Measurements from ENCODE around the gene CELSR1. TPM values are rescaled to one million over a fixed set of nuclear protein-coding genes. Genes with fewer than 3 reads are reported as not detected.

The CELSR1 gene
- total RNA-seq, 2 experiments from 2014 or later: 3.7 to 5.2 TPM

DNA sequence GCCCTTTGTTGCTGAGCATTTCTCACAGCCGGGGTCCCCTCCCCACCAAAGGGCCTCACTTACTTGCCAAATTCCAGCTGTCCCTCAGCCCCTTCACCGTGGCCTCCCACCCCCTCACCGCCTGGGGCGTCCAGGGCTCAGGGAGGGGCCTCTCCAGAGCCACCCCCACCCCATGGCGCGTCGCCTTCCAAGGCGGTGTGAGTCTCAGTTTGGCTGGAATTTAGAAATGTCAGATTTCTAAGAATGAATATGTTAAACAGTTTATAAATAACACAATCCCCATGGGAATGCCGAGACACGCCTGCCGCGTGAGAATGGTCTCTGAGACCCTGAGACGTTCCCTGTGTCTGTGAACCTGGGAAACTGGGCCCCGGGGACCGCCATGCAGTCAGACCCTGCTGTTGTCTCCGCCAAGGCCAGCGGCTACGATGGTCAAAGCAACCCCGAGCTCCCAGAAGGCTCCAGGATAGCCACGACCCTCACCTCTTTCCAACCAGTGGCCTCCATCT lies 28.9 kb downstream of the CELSR1 start:
- no peaks in the 10 kb centered on the region for H3K36me3 ChIP-seq (ENCODE audit: insufficient read depth, low read length)
- H3K9me2 ChIP-seq (ENCODE audit: insufficient read depth, low read length): no peaks in the 10 kb centered on the region
- intact Hi-C loops (cut with micrococcal nuclease; ENCODE audit: unreplicated experiment): no loop called here
- H3K4me3 ChIP-seq (ENCODE audit: low read depth, low read length, poor library complexity, severe bottlenecking): no peak overlapping the region
- DNase-seq (ENCODE audit: low spot score): no peak
- POLR2A ChIA-PET: interaction anchor here (0.6 kb wide), 1 partner anchor 15 kb away, joined by 3 read pairs; no protein-coding TSS in a partner anchor
- no peaks in the 10 kb centered on the region for H4K20me1 ChIP-seq (ENCODE audit: insufficient read depth, low read length)
- no peaks in the 10 kb centered on the region for H3K9me3 ChIP-seq (ENCODE audit: low read length)
- TF ChIP-seq EZH2phosphoT487 (IDR thresholded peaks at IDR 0.05; ENCODE audit: borderline replicate concordance, low read depth, low read length): no peak
- TF ChIP-seq, protein P1, sequence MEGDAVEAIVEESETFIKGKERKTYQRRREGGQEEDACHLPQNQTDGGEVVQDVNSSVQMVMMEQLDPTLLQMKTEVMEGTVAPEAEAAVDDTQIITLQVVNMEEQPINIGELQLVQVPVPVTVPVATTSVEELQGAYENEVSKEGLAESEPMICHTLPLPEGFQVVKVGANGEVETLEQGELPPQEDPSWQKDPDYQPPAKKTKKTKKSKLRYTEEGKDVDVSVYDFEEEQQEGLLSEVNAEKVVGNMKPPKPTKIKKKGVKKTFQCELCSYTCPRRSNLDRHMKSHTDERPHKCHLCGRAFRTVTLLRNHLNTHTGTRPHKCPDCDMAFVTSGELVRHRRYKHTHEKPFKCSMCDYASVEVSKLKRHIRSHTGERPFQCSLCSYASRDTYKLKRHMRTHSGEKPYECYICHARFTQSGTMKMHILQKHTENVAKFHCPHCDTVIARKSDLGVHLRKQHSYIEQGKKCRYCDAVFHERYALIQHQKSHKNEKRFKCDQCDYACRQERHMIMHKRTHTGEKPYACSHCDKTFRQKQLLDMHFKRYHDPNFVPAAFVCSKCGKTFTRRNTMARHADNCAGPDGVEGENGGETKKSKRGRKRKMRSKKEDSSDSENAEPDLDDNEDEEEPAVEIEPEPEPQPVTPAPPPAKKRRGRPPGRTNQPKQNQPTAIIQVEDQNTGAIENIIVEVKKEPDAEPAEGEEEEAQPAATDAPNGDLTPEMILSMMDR (conservative IDR thresholded peaks at IDR 0.05; ENCODE audit: low read length): no peak
- no peak overlapping the region for H3K27ac ChIP-seq (ENCODE audit: low read depth, low read length, poor library complexity, severe bottlenecking)
- no peak overlapping the region for H2AFZ ChIP-seq (ENCODE audit: low read length)
- no peak overlapping the region for H3K4me2 ChIP-seq (ENCODE audit: low read length)
- no peaks in the 10 kb centered on the region for H3K79me2 ChIP-seq (ENCODE audit: insufficient read depth, low read depth, low read length)
- CTCF ChIA-PET (ENCODE audit: unreplicated experiment): no interaction called here
- no TSS peak for BruUV-seq (replicated peaks)
- H3K4me1 ChIP-seq (ENCODE audit: insufficient read depth, low read length, poor library complexity, severe bottlenecking): no peaks in the 10 kb centered on the region

DNA sequence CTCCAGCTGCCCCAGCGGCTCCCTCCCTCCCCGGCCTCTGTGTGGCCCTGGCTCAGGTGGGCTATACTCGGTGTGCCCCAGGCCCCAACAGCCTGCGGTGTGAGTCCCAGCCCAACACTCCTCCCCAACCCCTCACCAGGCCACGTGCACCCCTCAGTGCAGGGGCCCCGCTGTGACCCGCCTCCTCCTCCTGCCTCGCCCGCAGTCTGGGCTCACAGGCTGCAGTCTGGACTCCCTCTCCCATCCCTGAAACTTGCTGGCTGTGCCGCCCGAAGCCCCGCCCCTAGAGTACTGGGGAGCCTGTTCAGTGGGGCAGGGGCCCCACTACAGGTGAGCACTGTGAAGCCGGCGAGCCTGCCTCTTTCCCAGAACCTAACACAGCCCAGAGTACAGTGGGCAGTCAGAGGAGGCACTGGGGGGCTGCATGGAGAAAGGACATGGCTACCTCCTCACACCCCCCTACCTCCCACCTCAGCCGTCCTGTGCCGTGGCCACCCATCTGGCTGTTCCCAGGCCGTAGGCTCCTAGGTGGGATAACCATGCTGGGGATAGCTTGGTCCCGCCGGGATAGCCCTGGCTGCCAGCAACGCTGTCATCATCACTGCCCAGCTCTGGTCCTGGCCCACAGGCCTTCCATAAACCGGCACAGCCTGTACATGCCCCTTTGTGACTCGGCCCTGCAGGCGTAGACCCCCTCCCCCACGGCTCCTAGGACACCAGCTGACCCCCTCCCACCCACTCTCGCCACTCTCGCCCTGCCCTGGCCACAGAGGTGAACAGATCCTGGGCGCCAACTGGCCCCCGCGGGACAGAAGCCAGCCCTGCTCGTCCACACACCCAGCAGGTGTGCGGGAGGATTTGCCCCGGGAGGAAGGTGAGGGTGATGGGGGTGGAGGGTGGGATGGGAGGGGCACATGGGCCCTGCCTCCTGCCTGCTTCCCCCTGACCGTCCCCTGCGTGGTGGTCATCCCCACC lies 29.7 kb downstream of the CELSR1 start:
- no TSS peak for BruUV-seq (replicated peaks)
- no peak for DNase-seq (ENCODE audit: low spot score)
- Histone ChIP-seq H3K36me3 (ENCODE audit: insufficient read depth, low read length) (no peaks in the 10 kb centered on the region), H3K4me3 (ENCODE audit: low read depth, low read length, poor library complexity, severe bottlenecking) (no peak overlapping the region), H3K9me2 (ENCODE audit: insufficient read depth, low read length) (no peaks in the 10 kb centered on the region), H3K4me1 (ENCODE audit: insufficient read depth, low read length, poor library complexity, severe bottlenecking) (no peaks in the 10 kb centered on the region), H3K79me2 (ENCODE audit: insufficient read depth, low read depth, low read length) (no peaks in the 10 kb centered on the region), H3K27ac (ENCODE audit: low read depth, low read length, poor library complexity, severe bottlenecking) (no peak overlapping the region), H3K4me2 (ENCODE audit: low read length) (no peak overlapping the region), H4K20me1 (ENCODE audit: insufficient read depth, low read length) (no peaks in the 10 kb centered on the region), H2AFZ (ENCODE audit: low read length) (no peak overlapping the region), H3K9me3 (ENCODE audit: low read length) (no peaks in the 10 kb centered on the region)
- CTCF ChIA-PET (ENCODE audit: unreplicated experiment): no interaction called here
- intact Hi-C loops (cut with micrococcal nuclease; ENCODE audit: unreplicated experiment): no loop called here
- no peak for TF ChIP-seq EZH2phosphoT487 (IDR thresholded peaks at IDR 0.05; ENCODE audit: borderline replicate concordance, low read depth, low read length)
- TF ChIP-seq, protein P1 (conservative IDR thresholded peaks at IDR 0.05; ENCODE audit: low read length): no peak
- POLR2A ChIA-PET: interaction anchor here (0.6 kb wide), 1 partner anchor 14 kb away, joined by 3 read pairs; no protein-coding TSS in a partner anchor

DNA sequence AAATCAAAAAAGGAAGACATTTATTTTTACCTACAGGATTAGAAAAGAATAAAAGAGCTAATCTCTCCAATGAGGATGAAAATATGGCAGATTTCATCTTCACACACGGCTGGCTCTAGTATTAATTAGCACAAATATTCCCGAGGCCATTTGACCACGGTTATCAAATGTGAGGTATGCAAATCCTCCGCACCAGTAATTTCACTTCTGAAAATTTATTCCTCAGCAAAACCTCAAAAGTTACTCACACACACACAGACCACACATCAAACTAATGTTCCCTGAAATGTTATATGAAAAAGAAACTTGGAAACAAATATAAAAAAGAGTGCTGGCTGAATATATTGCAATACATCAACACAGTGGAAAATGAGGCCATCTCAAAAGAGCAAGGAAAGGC lies 32.8 kb downstream of the CELSR1 start:
- H3K36me3 ChIP-seq (ENCODE audit: insufficient read depth, low read length): no peaks in the 10 kb centered on the region
- no peaks in the 10 kb centered on the region for H4K20me1 ChIP-seq (ENCODE audit: insufficient read depth, low read length)
- no peaks in the 10 kb centered on the region for H3K9me3 ChIP-seq (ENCODE audit: low read length)
- no peaks in the 10 kb centered on the region for H3K79me2 ChIP-seq (ENCODE audit: insufficient read depth, low read depth, low read length)
- no peak for DNase-seq (ENCODE audit: low spot score)
- H2AFZ ChIP-seq (ENCODE audit: low read length): no peak overlapping the region
- H3K27ac ChIP-seq (ENCODE audit: low read depth, low read length, poor library complexity, severe bottlenecking): no peak overlapping the region
- no peak overlapping the region for H3K4me3 ChIP-seq (ENCODE audit: low read depth, low read length, poor library complexity, severe bottlenecking)
- H3K9me2 ChIP-seq (ENCODE audit: insufficient read depth, low read length): no peaks in the 10 kb centered on the region
- H3K4me2 ChIP-seq (ENCODE audit: low read length): no peak overlapping the region
- intact Hi-C loops (cut with micrococcal nuclease; ENCODE audit: unreplicated experiment): no loop called here
- POLR2A ChIA-PET: no interaction called here
- no peak for TF ChIP-seq EZH2phosphoT487 (IDR thresholded peaks at IDR 0.05; ENCODE audit: borderline replicate concordance, low read depth, low read length)
- TF ChIP-seq, protein P1 (conservative IDR thresholded peaks at IDR 0.05; ENCODE audit: low read length): no peak
- CTCF ChIA-PET (ENCODE audit: unreplicated experiment): no interaction called here
- no peaks in the 10 kb centered on the region for H3K4me1 ChIP-seq (ENCODE audit: insufficient read depth, low read length, poor library complexity, severe bottlenecking)
- BruUV-seq (replicated peaks): no TSS peak

All from OCI-LY7 (cell line).